ENCODE results near the gene RBM5.

- no peak for TF ChIP-seq POLR2A (IDR thresholded peaks at IDR 0.05)
- TF ChIP-seq, protein P1, sequence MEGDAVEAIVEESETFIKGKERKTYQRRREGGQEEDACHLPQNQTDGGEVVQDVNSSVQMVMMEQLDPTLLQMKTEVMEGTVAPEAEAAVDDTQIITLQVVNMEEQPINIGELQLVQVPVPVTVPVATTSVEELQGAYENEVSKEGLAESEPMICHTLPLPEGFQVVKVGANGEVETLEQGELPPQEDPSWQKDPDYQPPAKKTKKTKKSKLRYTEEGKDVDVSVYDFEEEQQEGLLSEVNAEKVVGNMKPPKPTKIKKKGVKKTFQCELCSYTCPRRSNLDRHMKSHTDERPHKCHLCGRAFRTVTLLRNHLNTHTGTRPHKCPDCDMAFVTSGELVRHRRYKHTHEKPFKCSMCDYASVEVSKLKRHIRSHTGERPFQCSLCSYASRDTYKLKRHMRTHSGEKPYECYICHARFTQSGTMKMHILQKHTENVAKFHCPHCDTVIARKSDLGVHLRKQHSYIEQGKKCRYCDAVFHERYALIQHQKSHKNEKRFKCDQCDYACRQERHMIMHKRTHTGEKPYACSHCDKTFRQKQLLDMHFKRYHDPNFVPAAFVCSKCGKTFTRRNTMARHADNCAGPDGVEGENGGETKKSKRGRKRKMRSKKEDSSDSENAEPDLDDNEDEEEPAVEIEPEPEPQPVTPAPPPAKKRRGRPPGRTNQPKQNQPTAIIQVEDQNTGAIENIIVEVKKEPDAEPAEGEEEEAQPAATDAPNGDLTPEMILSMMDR (IDR thresholded peaks at IDR 0.05), result no peak
Observed at GRCh38 chr3:50057756-50058155, 31.0 kb upstream of the RBM5 start.

All from lower leg skin (tissue), 3 donors.